Esophagus squamous epithelium (tissue), 5 donors: ENCODE data around the gene MBOAT2. TPM values are rescaled to one million over a fixed set of nuclear protein-coding genes. Genes with fewer than 3 reads are reported as not detected.
"Not testable (repeated sequence)": the region's sequence is repeated elsewhere in the genome, so short reads cannot be mapped to it uniquely, and the experiment has no call there.

ENCODE experiments used
- DNase-seq: peaks from one replicate; lab custom pipeline; 2025; lab: John Stamatoyannopoulos, UW
- H3K27ac ChIP-seq, 4 donors: fragments of 200-600 bp; sonication (generic); one replicate each; pipeline ENCODE4 v1.5.1; 2016 to 2019; ENCODE audit warnings: mild to moderate bottlenecking in 1 of 4
- H3K27me3 ChIP-seq, 4 donors: fragments of 200-600 bp; sonication (generic); 1 replicate in 3 of 4; 2 replicates in 1 of 4; pipeline versions ENCODE4 v1.5.1 to v1.6.0; 2017 to 2021; ENCODE audit warnings: antibody characterized with exemption in 1 of 4
- H3K36me3 ChIP-seq, 3 donors: fragments of 200-600 bp; sonication (generic); one replicate each; pipeline ENCODE4 v1.5.1; 2016 to 2019
- H3K4me1 ChIP-seq, 3 donors: fragments of 200-600 bp; sonication (generic); one replicate each; pipeline ENCODE4 v1.5.1; 2017 to 2019
- H3K4me3 ChIP-seq, 4 donors: fragments of 200-600 bp; sonication (generic); 1 replicate in 3 of 4; 2 replicates in 1 of 4; pipeline ENCODE4 v1.5.1; 2016 to 2019; ENCODE audit warnings: mild to moderate bottlenecking in 2 of 4, moderate library complexity in 1 of 4
- H3K9me3 ChIP-seq, 3 donors: fragments of 200-600 bp; sonication (generic); one replicate each; pipeline ENCODE4 v1.5.1; 2016 to 2019
- POLR2A ChIP-seq, 4 donors: fragments of 450-650 bp; IDR thresholded peaks; one replicate each; pipeline ENCODE4 v1.6.1; 2017; ENCODE audit warnings: antibody characterized with exemption in 4 of 4, mild to moderate bottlenecking in 4 of 4, moderate library complexity in 3 of 4
- WGBS, 2 donors: methylation state at CpG; one replicate each; pipeline ENCODE4 v1.1.5; 2018; 5-methylcytosine and 5-hydroxymethylcytosine counted together
- intact Hi-C: fragments of 100-400 bp; cut with DNase I; formaldehyde crosslinking; loops from one replicate; pipeline ENCODE4 v1.15.0; 2022
- total RNA-seq, 4 donors: library from RNA; depleted of rRNA; stranded (reverse); fragments of >200 nt; gene quantifications; one replicate each; pipeline ENCODE4 v1.1.0, GENCODE V29; 2016
- TF ChIP-seq, protein P1 (sequence below), 6 experiments: fragments of 450-650 bp in 4 of 6; fragments of 200-600 bp in 2 of 6; sonication (generic) in 2 of 6; IDR thresholded peaks; one replicate each; pipeline ENCODE4 v1.5.1; 2016 to 2019; ENCODE audit warnings: antibody characterized with exemption in 6 of 6, mild to moderate bottlenecking in 4 of 6, moderate library complexity in 4 of 6
- donor health status: DM: yes; HTN: yes; CAD: no.

Gene MBOAT2
- total RNA-seq, 4 donors from 2014 or later, result 56.6 to 110 (median 73.1) TPM

DNA sequence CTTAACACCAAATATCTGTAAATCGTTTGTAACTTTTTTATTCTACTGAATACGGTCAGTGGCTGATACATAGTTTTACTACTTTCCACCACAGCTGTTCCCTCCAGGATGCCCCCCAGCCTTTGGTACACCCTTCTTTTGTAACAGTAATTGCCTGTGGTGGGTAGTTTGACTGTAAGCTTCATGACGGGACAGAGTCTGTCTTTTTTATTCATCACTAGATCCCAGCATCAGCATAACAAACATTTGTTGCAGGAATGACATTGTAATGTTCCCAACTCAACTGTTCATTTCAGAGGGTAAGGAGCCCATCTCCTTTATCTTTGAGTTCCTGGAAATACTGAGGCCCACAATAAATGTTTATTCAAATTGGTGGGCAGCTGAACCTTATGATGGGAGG lies 67.5 kb downstream of the MBOAT2 start:
- H3K4me3 ChIP-seq, result no peak overlapping the region
- WGBS, 2 donors, result 88 to 92% methylated on average over 3 of the region's 3 CpGs
- peaks cover 0 to 67% (median 5%) of the 10 kb centered on the region in 3 donors for H3K36me3 ChIP-seq
- intact Hi-C loops, result no loop called here
- H3K27me3 ChIP-seq, result no peaks in the 10 kb centered on the region
- no peak for DNase-seq
- TF ChIP-seq, protein P1, sequence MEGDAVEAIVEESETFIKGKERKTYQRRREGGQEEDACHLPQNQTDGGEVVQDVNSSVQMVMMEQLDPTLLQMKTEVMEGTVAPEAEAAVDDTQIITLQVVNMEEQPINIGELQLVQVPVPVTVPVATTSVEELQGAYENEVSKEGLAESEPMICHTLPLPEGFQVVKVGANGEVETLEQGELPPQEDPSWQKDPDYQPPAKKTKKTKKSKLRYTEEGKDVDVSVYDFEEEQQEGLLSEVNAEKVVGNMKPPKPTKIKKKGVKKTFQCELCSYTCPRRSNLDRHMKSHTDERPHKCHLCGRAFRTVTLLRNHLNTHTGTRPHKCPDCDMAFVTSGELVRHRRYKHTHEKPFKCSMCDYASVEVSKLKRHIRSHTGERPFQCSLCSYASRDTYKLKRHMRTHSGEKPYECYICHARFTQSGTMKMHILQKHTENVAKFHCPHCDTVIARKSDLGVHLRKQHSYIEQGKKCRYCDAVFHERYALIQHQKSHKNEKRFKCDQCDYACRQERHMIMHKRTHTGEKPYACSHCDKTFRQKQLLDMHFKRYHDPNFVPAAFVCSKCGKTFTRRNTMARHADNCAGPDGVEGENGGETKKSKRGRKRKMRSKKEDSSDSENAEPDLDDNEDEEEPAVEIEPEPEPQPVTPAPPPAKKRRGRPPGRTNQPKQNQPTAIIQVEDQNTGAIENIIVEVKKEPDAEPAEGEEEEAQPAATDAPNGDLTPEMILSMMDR (IDR thresholded peaks at IDR 0.05), result no peak
- TF ChIP-seq POLR2A (IDR thresholded peaks at IDR 0.05), result no peak
- H3K9me3 ChIP-seq, result no peaks in the 10 kb centered on the region
- H3K4me1 ChIP-seq, result no peaks in the 10 kb centered on the region
- no peak overlapping the region for H3K27ac ChIP-seq

DNA sequence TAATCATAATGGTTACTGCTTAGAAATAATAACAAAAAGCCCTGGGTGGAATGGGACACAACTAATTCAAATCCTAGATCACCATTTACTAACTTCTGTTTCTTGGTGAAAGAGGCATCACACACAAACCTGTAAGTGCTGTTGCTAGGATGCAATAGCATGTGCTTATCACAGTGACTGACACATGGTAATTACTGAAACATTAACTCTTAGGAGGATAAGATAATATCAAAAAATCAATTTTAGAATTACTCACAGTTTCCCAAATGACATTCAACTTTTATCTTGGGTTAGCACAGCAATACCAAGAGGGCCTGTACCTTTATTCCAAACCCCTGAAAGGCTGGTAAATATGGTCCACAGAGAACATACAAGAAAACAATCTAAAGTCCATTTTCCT lies 69.1 kb downstream of the MBOAT2 start:
- no peaks in the 10 kb centered on the region for H3K27me3 ChIP-seq
- no peak for TF ChIP-seq POLR2A (IDR thresholded peaks at IDR 0.05)
- TF ChIP-seq, protein P1 (IDR thresholded peaks at IDR 0.05), result no peak
- no peaks in the 10 kb centered on the region for H3K4me1 ChIP-seq
- no peaks in the 10 kb centered on the region for H3K9me3 ChIP-seq
- peaks cover 0 to 57% (median 5%) of the 10 kb centered on the region in 3 donors for H3K36me3 ChIP-seq
- no peak overlapping the region for H3K4me3 ChIP-seq
- DNase-seq, result no peak
- no peak overlapping the region for H3K27ac ChIP-seq
- intact Hi-C loops, result no loop called here

DNA sequence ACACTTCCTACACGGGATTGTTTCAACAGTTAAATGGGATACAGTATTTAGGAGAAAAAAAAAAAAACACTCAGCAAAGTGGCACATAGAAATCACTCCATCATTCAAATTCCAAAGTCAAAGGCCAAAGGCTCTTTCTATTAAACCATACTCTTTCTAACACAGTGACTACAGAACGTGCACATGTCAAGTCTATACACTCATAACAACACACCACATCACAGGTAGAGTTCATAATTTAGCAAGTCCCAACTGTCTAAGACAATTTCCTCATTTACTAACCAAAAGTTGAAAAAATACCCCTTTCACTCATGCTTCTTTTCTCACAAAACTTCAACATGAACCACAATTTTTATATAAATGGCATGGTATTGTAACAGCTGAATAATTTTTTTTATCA lies 70.8 kb downstream of the MBOAT2 start:
- no peaks in the 10 kb centered on the region for H3K9me3 ChIP-seq
- 66 to 79% methylated on average over 2 of the region's 2 CpGs for WGBS, 2 donors
- peaks cover 0 to 40% (median 0%) of the 10 kb centered on the region in 3 donors for H3K36me3 ChIP-seq
- H3K4me1 ChIP-seq, result no peaks in the 10 kb centered on the region
- H3K4me3 ChIP-seq, result no peak overlapping the region
- intact Hi-C loops, result no loop called here
- DNase-seq, result no peak
- TF ChIP-seq, protein P1 (IDR thresholded peaks at IDR 0.05), result no peak
- TF ChIP-seq POLR2A (IDR thresholded peaks at IDR 0.05), result no peak
- H3K27me3 ChIP-seq, result no peaks in the 10 kb centered on the region
- no peak overlapping the region for H3K27ac ChIP-seq

DNA sequence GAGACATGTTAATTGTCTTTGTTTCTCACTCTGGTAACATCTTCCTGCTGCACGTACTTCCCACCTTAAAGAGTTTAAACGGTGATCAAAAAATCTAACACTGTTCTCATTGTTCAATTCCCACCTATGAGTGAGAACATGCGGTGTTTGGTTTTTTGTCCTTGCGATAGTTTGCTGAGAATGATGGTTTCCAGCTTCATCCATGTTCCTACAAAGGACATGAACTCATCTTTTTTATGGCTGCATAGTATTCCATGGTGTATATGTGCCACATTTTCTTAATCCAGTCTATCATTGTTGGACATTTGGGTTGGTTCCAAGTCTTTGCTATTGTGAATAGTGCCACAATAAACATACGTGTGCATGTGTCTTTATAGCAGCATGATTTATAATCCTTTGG lies 73.3 kb downstream of the MBOAT2 start:
- H3K4me3 ChIP-seq, H3K9me3 ChIP-seq, H3K4me1 ChIP-seq, H3K27ac ChIP-seq, intact Hi-C loops, H3K27me3 ChIP-seq, DNase-seq: not testable (repeated sequence)
- 89 to 96% methylated on average over 4 to 5 of the region's 5 CpGs for WGBS, 2 donors
- H3K36me3 ChIP-seq, result peaks cover 0 to 29% (median 0%) of the 10 kb centered on the region in 3 donors

DNA sequence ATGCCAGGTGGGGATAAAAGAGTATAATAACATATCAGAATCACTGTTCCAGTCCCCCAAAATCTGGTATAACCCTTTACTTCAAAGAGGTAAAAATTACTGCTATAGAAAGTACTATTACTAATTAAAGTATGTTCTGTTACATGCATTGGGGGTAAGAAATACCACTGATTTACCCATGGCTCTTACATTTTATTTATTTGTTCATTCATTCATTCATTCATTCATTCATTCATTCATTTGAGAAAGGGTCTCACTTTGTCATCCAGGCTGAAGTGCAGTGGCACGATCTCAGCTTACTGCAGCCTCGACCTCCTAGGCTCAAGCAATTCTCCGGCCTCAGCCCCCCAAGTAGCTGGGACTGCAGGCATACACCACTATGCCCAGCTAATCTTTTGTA lies 74.4 kb downstream of the MBOAT2 start:
- Histone ChIP-seq H3K27ac (no peak overlapping the region), H3K9me3 (no peaks in the 10 kb centered on the region), H3K27me3 (no peaks in the 10 kb centered on the region), H3K4me3 (no peak overlapping the region), H3K36me3 (peaks cover 0 to 20% (median 0%) of the 10 kb centered on the region in 3 donors), H3K4me1 (no peaks in the 10 kb centered on the region)
- TF ChIP-seq, protein P1 (IDR thresholded peaks at IDR 0.05), result no peak
- no peak for TF ChIP-seq POLR2A (IDR thresholded peaks at IDR 0.05)
- intact Hi-C loops, result no loop called here
- 96 to 100% methylated on average over 2 to 3 of the region's 3 CpGs for WGBS, 2 donors
- no peak for DNase-seq
